ENCODE results near the gene PEX14.

Gene PEX14

DNA sequence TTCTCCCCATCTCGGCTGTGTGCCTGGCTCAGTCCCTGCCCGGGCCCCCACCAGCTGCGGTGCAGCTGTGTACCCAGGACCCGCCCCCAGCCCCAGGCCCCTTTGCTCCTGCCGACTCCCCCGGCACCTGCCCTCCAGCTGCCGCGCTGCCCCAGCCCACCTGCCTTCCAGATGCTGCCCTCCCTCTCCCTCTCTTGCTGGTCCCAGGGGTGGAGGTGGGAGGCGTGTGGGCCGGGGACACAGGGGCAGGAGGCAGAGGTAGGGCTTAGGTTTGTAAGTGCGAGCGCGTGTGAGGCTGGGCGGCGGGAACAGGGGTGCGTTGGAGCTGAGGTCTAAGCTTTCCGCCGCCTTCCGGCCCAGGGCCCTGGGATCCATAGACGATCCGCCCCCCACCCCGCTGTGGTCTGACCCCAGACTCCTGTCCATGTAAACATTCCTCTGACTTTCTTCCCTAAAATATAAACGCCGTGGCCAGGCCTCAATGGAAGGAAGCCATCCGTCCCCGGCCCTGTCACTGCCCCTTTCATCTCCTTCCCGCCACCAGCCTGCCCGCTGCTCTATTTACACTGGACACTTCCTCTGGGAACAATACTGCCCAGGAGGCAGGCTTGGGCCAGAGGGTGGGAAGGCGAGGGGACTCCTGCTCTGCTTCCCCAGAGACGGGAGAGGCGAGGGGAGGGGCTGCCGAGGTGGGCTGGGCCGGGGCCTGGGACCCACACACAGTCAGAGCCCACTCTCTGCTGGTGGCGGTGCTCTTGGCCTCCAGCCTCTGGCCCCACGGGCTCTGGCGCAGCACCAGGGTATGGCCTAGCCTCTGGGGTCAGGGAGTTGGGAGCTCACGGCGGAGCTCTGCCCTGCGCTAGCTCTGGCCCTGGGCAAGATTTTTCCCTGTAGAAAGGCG is 193.4 kb downstream of the PEX14 start:
- no peak for DNase-seq

DNA sequence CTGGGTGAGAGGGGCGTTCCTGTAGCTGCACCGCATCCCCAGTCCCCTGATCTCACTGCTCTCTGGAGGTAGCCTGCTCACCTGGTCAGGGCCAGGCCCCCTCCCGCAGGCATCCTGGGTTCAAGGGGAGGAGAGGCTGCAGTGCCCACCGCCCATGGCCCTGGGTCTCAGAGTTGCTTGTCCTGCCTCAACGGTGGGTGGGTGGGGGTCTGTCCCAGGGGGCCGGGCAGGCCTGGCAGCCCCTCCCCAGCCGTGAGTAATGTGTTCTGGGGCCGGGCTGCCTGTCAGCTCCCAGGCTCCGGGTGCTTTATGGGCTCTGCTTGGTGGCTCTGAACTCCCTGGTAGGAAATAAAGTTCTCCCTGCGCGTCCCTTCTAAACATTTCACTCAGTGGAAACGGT is 194.8 kb downstream of the PEX14 start:
- DNase-seq = no peak

DNA sequence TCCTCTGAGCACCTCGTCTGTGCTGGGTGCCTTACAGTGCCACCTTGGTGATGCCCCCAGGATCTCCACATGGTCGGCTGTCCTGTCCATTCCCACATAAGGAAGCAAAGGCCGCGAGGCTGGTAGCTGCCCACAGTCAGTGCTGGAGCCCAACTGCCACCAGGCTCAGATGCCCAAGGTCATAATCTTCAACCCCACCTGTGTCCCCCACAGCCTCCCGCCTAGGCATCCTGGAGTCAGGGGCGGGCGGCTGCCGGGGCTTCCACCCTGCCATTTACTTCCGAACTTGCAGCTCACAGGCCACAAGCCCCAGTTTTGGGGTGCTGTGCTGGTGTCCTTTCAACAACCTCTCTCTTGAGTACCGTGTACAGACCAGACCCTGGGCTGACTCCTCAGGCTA is 195.4 kb downstream of the PEX14 start:
- no peak for DNase-seq

DNA sequence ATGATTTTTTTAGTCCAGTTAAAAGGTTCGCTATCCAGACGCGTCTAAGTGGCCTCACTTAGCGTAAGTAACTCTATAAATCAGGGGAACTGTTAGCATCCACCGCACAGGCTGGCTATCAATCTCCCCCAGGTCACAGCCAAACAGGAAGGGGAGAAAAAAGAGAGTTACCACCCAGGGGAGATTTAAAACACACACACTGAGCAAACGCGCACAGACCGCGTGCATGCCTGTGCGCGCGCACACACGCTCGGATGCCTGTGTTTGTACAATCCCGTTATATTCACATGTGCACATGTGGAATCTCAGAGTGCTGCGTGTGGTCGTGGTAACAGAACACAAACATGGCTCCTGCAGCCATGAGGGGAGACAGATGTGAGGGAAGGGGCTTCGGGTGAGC is 196.3 kb downstream of the PEX14 start:
- DNase-seq = no peak

DNA sequence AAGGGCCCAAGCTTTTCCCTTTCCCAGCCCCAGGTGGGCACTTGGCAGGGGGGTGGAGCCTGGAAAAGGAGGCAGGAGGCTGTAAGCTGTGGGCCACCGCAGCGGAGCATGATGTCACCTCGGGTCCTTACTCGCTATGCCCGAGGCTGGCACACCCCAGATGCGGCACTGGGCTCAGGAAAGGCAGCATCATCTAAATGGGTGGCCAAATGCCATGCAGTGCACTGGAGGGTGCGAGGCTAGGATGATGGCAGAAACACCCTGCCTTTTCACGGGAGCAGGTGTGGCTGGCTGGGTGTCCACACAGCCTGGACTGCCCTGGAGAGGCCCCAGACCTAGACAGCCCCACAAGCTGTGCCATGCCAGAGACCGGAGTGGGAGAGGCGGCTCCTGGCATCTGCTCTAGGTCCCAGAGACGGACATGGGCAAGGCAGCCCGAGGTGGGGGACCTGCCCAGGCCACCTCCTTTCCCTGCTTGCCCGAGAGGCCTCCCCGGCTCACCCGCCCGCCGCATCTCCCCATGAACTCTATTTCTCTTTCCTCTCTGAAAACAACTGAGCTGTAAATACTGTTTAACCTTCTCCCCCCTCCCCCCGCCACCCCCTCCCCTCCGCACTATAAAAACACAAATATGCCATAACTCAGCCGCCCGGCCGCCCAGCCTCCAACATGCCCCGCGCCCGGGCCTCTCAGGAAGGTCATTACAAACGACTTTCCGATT is 197.0 kb downstream of the PEX14 start:
- DNase-seq = no peak

DNA sequence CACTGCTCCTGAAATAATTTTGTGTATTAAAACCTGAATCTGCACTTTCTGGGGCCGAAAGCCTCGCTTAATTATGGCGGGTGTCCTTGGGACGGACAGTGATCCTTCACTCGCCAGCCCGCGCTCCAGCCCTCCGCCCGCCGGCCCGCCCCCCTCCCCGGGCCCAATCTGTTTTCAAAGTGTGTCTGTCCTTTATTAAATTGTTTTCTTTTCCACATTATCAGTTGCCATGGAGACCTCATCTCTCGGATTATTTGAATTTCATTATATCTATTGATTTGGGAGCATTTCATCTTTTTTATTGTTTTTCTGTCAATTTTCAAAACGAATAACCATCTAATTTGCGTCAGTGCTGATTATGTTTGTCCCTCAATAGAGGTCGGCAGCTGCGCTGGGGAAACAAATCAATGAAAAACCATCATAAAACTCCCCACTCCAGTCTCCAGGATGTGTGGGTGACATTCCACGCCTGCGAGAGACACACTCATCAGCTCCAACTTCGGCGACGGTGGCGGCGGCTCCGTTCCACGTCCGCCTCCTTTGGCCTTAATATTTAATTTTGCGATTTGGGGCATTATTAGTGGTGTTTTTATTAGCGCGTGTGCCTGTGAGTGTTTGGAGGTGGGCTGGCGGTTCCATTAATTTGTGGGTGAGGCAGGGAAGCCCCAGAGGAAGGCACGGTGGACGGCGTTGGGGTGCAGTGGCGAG is 197.7 kb downstream of the PEX14 start:
- no peak for DNase-seq

DNA sequence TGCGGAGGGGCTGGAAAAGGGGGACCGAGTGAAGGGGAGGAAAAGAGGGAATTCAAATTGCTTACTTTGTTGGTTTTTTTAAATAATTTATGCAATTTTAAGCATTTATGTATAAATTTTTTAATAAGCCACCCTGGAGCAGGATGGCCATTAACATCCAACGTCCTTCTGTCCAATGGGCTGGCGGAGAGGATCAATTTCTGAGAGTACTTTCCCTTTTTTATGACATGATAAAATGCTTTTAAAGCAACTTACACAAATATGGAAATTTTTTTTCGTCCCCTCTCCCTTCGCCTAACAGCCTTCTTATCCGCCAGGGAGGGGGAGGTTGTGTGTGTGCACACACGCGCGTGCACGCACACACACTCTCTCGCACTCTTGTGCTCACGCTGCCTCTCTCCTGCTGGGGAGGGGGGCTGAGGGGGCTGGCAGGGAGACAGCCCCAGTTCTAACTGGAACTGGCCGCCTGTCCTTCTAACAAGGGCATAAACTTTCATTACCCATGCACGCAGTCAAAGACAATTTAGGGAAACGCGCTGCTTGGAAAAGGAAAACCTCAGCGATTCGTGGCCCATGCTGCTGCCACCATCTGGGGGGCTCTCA is 198.5 kb downstream of the PEX14 start:
- no peak for DNase-seq

DNA sequence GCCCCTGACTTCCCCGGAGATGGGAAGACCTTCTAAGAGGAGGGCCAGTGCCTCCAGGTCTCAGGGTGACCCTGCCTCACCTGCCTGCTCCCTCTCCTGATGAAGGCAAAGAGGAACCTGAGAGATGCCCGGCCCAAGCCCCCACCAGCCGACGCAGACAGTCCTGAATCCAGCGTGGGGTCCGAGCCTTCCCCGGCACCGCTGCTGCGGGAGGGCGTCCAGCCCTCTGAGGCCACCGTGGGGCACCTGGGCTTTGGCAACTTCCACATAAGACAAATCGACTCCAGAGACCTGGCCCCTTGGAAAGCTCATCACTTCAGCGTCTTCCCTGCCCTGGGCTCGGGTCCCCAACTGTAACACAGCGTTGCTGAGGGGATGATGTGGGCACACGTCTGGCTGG is 199.5 kb downstream of the PEX14 start:
- DNase-seq = no peak

DNA sequence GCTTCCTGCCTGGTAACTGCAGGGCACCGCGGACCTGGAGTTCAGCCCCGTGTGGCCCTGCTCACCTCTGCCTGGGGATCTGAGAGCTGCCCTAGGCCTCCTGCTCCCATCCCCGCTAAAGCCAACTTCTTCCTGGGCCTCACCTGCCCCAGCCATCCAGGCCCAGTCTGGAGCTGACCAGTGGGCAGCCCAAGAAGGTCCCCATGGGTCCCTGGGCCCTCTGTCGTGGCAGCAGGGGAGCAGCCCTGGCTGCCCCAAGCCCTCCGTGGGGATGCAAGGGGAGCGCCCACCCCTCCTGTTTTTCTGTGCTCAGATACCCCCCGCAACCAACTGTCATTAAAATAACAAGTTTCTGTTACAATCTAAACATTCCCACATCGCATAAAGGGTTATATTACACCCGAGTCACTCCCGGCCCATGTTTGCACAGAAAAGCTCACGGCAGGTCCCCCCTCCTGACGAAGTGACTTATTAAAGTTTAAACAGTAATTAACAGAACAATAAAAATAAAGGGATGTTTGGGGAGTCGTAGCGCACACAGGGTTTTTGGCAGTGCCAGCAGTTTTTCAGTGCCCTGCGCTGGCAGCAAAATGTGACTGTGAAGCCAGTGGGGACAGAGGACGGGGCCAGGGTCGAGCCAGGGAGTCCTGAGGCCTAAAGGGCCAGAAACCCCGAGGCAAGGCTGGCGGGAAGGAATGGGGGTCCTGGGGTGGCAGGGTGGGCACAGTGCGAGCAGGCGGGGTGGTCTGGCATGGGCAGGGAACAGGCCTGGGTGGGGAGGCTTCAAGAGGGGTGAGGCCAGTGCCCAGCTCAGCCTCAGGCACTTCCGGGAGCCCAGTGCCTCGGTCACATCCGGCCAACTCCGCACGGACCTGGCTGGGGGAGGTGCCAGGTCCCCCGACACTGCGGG is 200.2 kb downstream of the PEX14 start:
- DNase-seq = no peak

DNA sequence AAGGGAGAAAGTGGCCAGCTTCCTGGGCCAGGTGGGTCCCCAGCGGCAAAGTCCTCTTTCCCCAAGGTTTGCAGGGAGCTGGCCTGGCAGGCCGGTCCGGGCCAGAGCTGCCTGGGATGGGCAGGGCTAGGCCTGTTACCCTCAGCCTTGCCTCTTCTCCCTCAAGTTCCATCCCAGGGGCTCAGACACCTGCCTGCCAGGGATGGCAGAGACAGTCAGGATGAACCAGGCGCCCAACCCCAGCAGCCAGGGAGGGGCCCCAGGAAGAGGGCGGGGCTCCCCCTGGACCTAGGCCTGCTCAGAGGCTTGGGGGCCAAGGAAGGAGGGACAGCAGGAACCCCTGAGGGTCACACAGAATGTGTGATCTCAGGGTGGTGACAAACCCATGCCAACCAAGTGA is 201.1 kb downstream of the PEX14 start:
- no peak for DNase-seq

DNA sequence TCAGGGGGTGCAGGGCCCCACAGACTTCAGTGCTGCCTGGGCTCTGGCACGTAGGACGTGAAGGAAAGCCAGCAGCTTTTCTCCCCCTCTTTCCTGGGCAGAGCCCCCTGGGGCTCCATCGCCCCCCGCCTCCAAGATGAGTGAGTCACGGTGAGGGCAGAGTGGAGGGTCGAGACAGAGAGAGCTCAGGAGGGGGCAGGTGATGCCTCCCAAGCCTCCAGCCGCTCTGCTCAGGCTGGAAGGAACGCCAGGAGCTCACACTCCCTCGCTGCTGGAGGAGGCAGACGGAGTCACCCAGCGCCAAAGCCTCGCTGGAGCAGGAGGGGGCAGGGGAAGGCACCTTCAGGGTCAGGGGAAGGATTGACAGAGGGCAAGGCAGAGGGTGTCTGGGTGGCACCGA is 202.2 kb downstream of the PEX14 start:
- DNase-seq = no peak

DNA sequence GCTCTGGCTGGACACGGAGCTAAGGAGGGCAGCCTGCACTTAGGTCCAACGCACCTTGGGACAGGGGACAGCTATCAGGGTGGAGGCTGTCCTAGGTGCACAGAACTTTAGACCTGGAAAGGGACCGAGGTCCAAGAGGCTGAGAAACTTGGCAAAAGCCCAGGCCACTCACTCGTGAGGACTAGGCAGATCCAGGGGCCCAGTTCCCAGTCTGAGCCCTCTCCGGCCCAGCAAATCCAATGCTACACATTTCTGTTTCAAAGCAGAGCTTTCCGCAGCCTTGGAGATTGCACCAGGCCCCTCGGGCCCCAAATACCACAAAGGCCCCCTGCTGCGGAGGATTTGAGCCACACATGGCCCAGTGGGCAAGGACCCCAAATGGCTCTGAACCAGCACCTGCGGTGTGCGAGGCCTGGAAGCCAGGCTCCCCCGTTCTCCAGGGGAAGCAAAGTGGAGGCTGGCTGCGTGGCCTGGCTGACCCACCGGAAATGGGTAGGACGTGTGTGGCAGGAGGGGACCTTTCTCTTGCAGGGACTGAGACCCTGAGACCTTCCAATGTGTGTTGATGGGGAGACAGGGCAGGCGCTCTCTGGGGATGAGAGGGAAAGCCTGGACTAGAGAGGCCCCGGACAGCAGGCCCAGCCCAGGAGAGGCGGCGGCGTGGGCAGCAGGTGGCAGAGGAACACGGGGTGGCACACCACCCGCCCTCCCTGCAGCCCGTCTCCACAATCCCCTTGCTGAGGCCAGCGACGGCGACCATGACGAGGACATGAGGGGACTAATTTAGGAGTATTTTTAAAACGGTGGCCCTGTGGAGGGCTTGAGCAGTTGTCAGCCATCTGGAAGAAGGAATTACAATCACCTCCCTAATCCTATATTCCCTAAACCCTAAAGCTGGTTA is 203.0 kb downstream of the PEX14 start:
- DNase-seq = no peak

DNA sequence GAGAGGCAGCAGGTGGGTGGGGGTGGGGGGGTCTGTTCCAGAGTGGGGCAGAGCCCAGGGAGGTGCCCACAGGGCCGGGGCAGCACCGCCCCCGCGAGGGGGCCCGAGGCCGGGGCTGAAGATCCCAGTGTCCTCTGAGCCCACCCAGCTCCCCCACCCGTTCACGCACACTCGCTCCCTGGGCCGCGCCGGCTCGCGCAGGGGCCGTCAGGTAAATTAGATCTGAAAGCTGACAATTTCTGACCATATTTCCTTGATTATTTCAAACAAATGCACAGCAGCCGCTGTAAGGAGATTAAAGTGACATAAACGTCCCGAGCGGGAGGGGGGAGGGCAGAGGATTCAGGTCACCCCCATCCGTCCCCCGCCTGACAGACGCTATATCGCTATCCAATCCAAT is 203.7 kb downstream of the PEX14 start:
- DNase-seq = no peak

DNA sequence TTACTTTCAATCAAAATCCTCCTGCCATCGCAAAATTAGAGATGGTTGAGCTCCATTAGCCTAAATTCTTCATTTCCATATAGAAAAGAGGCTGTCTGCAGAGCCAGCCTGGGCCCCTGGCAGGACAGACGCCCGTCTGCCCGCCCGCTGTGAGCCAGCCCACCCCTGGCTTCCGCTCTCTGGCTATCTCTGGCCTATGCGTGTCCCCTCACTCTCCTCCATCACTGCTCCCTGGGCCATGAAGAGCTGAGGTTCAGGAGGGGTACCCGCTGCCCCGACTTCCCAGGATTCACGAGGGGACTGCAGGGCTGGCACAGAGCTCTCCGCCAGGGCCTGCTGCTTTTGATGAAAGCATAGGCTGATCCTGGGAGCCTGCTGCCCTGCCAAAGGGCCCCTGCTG is 204.1 kb downstream of the PEX14 start:
- DNase-seq = no peak

DNA sequence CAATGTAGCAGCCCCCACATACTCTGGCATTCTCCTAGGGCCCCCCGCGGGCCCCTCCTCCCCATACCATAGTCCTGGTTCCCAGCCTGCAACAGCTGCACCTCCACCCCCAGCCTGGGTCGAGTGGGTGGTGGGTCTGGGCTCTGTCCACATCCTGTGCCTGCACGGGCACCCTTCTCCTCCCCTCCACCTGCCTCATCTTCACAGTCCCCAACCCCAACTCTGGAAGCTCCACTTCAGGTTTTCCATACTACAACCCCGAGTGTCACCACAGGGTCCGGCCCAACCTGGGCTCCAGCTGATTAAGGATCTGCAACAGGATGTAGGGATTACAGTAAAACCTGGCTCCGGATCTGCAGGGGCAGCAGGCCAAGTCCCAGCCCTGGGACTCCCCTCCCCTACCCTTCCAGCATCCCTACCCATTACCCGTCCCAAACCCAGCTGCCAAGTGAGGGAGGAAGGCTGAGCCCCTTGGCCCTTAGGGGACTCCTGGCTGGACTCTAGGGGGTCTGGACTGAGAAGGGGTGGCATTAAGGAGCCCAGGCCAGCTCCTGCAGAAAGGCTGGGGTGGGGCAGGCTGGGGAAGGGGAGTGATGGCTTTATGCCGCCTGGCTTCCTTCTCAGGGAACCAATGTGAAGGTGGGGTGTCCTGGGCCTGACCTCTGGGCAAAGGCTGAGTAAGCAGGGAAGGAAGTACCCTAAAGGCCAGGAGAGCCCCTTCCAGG is 204.9 kb downstream of the PEX14 start:
- peak in 1 of 5 experiments; percentile 32 for DNase-seq

Measured in T-helper 2 cell (primary cell).